GM23338 (cell line): ENCODE data around the gene ATP12A. TPM values are rescaled to one million over a fixed set of nuclear protein-coding genes. Genes with fewer than 3 reads are reported as not detected.

Source experiments
- ATAC-seq: fragments of 200-7000 bp; cut with Tn5 transposase; 3 replicates; pipeline ENCODE4 v1.9.1; 2020
- DNase-seq: peaks from one replicate; pipeline ENCODE4 v3.0.0-alpha.2; 2015; ENCODE audit warnings: low spot score
- H2AFZ ChIP-seq: fragments of 200-600 bp; sonication (generic); 2 replicates; pipeline ENCODE4 v1.8.0; 2016; ENCODE audit warnings: antibody characterized with exemption, mild to moderate bottlenecking, moderate library complexity
- H3F3A ChIP-seq: fragments of 200-600 bp; sonication (generic); replicated peaks from 2 replicates; pipeline ENCODE4 v1.8.0; 2017; ENCODE audit warnings: antibody characterized with exemption, mixed run types, low read depth
- H3K27ac ChIP-seq: fragments of 200-600 bp; sonication (generic); 2 replicates; pipeline ENCODE4 v1.6.1; 2016; ENCODE audit warnings: low read depth
- H3K27me3 ChIP-seq: fragments of 200-600 bp; sonication (generic); 2 replicates; pipeline ENCODE4 v1.8.0; 2016; ENCODE audit warnings: mild to moderate bottlenecking, mixed run types, moderate library complexity; ENCODE audit not compliant: insufficient read depth
- H3K36me3 ChIP-seq: fragments of 200-600 bp; sonication (generic); 2 replicates; pipeline ENCODE4 v1.8.0; 2016; ENCODE audit warnings: mild to moderate bottlenecking; ENCODE audit not compliant: insufficient read depth
- H3K4me1 ChIP-seq: fragments of 200-600 bp; sonication (generic); 2 replicates; pipeline ENCODE4 v1.8.0; 2016; ENCODE audit warnings: mild to moderate bottlenecking, moderate library complexity; ENCODE audit not compliant: insufficient read depth
- H3K4me2 ChIP-seq: fragments of 200-600 bp; sonication (generic); 2 replicates; pipeline ENCODE4 v1.7.1; 2017; ENCODE audit warnings: mixed run types
- H3K4me3 ChIP-seq: fragments of 200-600 bp; sonication (generic); 2 replicates; pipeline ENCODE4 v1.6.1; 2016; ENCODE audit warnings: mixed run types
- H3K79me2 ChIP-seq: fragments of 200-600 bp; sonication (generic); replicated peaks from 2 replicates; pipeline ENCODE4 v1.8.0; 2017; ENCODE audit warnings: mild to moderate bottlenecking; ENCODE audit not compliant: insufficient read depth
- H3K9me2 ChIP-seq: fragments of 200-600 bp; sonication (generic); 2 replicates; pipeline ENCODE4 v1.8.0; 2017; ENCODE audit not compliant: insufficient read depth
- H4K20me1 ChIP-seq: fragments of 200-600 bp; sonication (generic); replicated peaks from 2 replicates; pipeline ENCODE4 v1.8.0; 2017; ENCODE audit warnings: mild to moderate bottlenecking; ENCODE audit not compliant: insufficient read depth
- H3K27ac Mint-ChIP-seq: 2 replicates; pipeline ENCODE4 v1.8.0; 2020; ENCODE audit warnings: inconsistent platforms, mild to moderate bottlenecking, moderate library complexity, mixed read lengths
- H3K27me3 Mint-ChIP-seq: 3 replicates; pipeline ENCODE4 v1.8.0; 2022; ENCODE audit warnings: low read depth, mild to moderate bottlenecking, moderate library complexity, mixed read lengths, inconsistent platforms; ENCODE audit not compliant: insufficient read depth, poor library complexity
- H3K36me3 Mint-ChIP-seq: 3 replicates; pipeline ENCODE4 v1.8.0; 2021; ENCODE audit warnings: low read depth, mild to moderate bottlenecking, inconsistent platforms, moderate library complexity, mixed read lengths
- H3K4me1 Mint-ChIP-seq: 3 replicates; pipeline ENCODE4 v1.8.0; 2020; ENCODE audit warnings: mild to moderate bottlenecking, inconsistent platforms, mixed read lengths
- H3K4me3 Mint-ChIP-seq: 3 replicates; pipeline ENCODE4 v1.8.0; 2021; ENCODE audit warnings: moderate library complexity, mild to moderate bottlenecking, inconsistent platforms, mixed read lengths
- H3K9me3 Mint-ChIP-seq: 3 replicates; pipeline ENCODE4 v1.8.0; 2020; ENCODE audit warnings: moderate library complexity, mild to moderate bottlenecking, inconsistent platforms, mixed read lengths
- CREB1 ChIP-seq: fragments of 250-450 bp; sonication (Bioruptor Pico); IDR thresholded peaks from 2 replicates; pipeline ENCODE4 v1.5.0; 2020; ENCODE audit warnings: low read depth, mild to moderate bottlenecking, moderate library complexity
- EZH2 ChIP-seq: fragments of 200-600 bp; sonication (generic); IDR thresholded peaks from one replicate; pipeline ENCODE4 v1.8.0; 2017; ENCODE audit warnings: antibody characterized with exemption, mild to moderate bottlenecking, low read depth; ENCODE audit not compliant: unreplicated experiment
- EZH2phosphoT487 ChIP-seq: fragments of 200-600 bp; sonication (generic); IDR thresholded peaks from one replicate; pipeline ENCODE4 v1.8.1; 2018; ENCODE audit warnings: antibody characterized with exemption; ENCODE audit not compliant: unreplicated experiment
- POLR2AphosphoS5 ChIP-seq: IDR thresholded peaks from 2 replicates; pipeline ENCODE4 v1.6.1; 2016; ENCODE audit warnings: antibody characterized with exemption, low read depth
- STAT1 ChIP-seq: IDR thresholded peaks from one replicate; pipeline ENCODE4 v1.6.1; 2016; ENCODE audit warnings: antibody characterized with exemption; ENCODE audit not compliant: unreplicated experiment
- ZNF331 ChIP-seq: fragments of 250-450 bp; sonication (Bioruptor Pico); IDR thresholded peaks from 2 replicates; pipeline ENCODE4 v1.5.0; 2020; ENCODE audit warnings: low read depth, mild to moderate bottlenecking, moderate library complexity
- polyA plus RNA-seq: library from polyadenylated mRNA; unstranded; fragments of >200 nt; fragmentation: Nextera tagmentation; extraction: Ambion mirVana; gene quantifications from 2 replicates; pipeline ENCODE4 v1.2.1, GENCODE V29; 2016
- total RNA-seq: library from RNA; depleted of rRNA; stranded (reverse); fragments of >200 nt; shearing (Covaris generic); gene quantifications from 2 replicates; pipeline ENCODE4 v1.2.3, GENCODE V29; 2014
- TF ChIP-seq, protein P1 (sequence below): fragments of 250-450 bp; sonication (Bioruptor Pico); IDR thresholded peaks from 2 replicates; pipeline ENCODE4 v1.5.0; 2020; ENCODE audit warnings: mild to moderate bottlenecking, moderate library complexity
- TF ChIP-seq, protein P2 (sequence below), 2 experiments: fragments of 200-600 bp in 1 of 2; sonication (generic) in 1 of 2; conservative IDR thresholded peaks; 2 replicates each; pipeline versions ENCODE4 v1.5.1 to v1.6.1; 2016 to 2017; ENCODE audit warnings: antibody characterized with exemption in 2 of 2, low read depth in 2 of 2, mild to moderate bottlenecking in 2 of 2, moderate library complexity in 1 of 2

Gene ATP12A
- total and polyA plus RNA-seq, 2 experiments from 2014 or later: 0.40 to 1.0 TPM

DNA sequence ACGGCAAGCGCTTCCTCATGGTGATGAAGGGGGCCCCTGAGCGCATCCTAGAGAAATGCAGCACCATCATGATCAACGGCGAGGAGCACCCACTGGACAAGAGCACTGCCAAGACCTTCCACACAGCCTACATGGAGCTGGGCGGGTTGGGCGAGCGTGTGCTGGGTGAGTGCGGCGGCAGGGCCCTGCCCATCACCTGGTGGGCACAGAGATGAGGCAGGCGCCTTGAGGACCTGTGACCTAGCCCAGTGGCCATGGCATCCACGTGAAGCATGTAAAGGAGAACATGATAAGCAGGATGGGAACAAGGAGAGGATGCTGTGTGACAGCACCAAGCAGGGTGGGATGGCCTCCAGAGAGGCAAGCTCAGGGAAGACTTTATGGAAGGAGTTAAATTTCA is 18.5 kb downstream of the ATP12A start (continued):
- TF ChIP-seq, protein P1, sequence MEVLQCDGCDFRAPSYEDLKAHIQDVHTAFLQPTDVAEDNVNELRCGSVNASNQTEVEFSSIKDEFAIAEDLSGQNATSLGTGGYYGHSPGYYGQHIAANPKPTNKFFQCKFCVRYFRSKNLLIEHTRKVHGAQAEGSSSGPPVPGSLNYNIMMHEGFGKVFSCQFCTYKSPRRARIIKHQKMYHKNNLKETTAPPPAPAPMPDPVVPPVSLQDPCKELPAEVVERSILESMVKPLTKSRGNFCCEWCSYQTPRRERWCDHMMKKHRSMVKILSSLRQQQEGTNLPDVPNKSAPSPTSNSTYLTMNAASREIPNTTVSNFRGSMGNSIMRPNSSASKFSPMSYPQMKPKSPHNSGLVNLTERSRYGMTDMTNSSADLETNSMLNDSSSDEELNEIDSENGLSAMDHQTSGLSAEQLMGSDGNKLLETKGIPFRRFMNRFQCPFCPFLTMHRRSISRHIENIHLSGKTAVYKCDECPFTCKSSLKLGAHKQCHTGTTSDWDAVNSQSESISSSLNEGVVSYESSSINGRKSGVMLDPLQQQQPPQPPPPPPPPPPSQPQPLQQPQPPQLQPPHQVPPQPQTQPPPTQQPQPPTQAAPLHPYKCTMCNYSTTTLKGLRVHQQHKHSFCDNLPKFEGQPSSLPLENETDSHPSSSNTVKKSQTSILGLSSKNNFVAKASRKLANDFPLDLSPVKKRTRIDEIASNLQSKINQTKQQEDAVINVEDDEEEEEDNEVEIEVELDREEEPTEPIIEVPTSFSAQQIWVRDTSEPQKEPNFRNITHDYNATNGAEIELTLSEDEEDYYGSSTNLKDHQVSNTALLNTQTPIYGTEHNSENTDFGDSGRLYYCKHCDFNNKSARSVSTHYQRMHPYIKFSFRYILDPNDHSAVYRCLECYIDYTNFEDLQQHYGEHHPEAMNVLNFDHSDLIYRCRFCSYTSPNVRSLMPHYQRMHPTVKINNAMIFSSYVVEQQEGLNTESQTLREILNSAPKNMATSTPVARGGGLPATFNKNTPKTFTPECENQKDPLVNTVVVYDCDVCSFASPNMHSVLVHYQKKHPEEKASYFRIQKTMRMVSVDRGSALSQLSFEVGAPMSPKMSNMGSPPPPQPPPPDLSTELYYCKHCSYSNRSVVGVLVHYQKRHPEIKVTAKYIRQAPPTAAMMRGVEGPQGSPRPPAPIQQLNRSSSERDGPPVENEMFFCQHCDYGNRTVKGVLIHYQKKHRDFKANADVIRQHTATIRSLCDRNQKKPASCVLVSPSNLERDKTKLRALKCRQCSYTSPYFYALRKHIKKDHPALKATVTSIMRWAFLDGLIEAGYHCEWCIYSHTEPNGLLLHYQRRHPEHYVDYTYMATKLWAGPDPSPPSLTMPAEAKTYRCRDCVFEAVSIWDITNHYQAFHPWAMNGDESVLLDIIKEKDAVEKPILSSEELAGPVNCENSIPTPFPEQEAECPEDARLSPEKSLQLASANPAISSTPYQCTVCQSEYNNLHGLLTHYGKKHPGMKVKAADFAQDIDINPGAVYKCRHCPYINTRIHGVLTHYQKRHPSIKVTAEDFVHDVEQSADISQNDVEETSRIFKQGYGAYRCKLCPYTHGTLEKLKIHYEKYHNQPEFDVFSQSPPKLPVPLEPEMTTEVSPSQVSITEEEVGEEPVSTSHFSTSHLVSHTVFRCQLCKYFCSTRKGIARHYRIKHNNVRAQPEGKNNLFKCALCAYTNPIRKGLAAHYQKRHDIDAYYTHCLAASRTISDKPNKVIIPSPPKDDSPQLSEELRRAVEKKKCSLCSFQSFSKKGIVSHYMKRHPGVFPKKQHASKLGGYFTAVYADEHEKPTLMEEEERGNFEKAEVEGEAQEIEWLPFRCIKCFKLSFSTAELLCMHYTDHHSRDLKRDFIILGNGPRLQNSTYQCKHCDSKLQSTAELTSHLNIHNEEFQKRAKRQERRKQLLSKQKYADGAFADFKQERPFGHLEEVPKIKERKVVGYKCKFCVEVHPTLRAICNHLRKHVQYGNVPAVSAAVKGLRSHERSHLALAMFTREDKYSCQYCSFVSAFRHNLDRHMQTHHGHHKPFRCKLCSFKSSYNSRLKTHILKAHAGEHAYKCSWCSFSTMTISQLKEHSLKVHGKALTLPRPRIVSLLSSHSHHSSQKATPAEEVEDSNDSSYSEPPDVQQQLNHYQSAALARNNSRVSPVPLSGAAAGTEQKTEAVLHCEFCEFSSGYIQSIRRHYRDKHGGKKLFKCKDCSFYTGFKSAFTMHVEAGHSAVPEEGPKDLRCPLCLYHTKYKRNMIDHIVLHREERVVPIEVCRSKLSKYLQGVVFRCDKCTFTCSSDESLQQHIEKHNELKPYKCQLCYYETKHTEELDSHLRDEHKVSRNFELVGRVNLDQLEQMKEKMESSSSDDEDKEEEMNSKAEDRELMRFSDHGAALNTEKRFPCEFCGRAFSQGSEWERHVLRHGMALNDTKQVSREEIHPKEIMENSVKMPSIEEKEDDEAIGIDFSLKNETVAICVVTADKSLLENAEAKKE (CRISPR knock-in tag): no peak
- no peak for TF ChIP-seq EZH2
- TF ChIP-seq POLR2AphosphoS5: no peak
- TF ChIP-seq CREB1 (CRISPR knock-in tag): no peak
- TF ChIP-seq EZH2phosphoT487: no peak
- TF ChIP-seq, protein P2, sequence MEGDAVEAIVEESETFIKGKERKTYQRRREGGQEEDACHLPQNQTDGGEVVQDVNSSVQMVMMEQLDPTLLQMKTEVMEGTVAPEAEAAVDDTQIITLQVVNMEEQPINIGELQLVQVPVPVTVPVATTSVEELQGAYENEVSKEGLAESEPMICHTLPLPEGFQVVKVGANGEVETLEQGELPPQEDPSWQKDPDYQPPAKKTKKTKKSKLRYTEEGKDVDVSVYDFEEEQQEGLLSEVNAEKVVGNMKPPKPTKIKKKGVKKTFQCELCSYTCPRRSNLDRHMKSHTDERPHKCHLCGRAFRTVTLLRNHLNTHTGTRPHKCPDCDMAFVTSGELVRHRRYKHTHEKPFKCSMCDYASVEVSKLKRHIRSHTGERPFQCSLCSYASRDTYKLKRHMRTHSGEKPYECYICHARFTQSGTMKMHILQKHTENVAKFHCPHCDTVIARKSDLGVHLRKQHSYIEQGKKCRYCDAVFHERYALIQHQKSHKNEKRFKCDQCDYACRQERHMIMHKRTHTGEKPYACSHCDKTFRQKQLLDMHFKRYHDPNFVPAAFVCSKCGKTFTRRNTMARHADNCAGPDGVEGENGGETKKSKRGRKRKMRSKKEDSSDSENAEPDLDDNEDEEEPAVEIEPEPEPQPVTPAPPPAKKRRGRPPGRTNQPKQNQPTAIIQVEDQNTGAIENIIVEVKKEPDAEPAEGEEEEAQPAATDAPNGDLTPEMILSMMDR (conservative IDR thresholded peaks at IDR 0.05; ENCODE audit: low read depth in 2 of 2): no peak

DNA sequence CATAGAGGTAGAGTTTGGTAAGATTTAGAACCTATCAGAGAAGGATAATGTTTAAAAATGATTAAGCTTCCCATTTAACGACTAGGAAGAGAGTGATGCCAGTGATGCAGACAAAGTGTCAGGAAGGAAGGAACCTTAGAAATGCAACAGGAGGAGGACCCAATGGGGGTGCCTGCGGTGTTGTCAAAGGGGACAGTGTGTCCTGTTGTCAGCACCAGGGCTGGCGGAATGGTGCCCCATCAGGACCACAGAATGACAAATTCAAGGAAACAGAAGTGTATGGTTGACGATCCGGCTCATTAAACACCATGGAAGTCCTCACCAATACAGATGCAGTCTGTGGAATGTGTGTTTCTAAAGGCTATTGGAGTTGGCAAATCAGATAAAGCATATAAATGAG is 19.3 kb downstream of the ATP12A start:
- Histone ChIP-seq H2AFZ (no peak overlapping the region), H3K4me3 (no peak overlapping the region), H3K27ac (no peak overlapping the region), H3K4me2 (no peak overlapping the region), H3F3A (no peaks in the 10 kb centered on the region), H3K9me2 (no peaks in the 10 kb centered on the region), H4K20me1 (no peaks in the 10 kb centered on the region; the same call in 1 of the 2 replicates), H3K27me3 (no peaks in the 10 kb centered on the region), H3K36me3 (no peaks in the 10 kb centered on the region), H3K79me2 (no peaks in the 10 kb centered on the region), H3K4me1 (no peaks in the 10 kb centered on the region)
- no peaks in the 10 kb centered on the region for H3K36me3 Mint-ChIP-seq
- H3K4me3 Mint-ChIP-seq: no peak overlapping the region
- no peak overlapping the region for H3K27ac Mint-ChIP-seq
- ATAC-seq: no peak
- H3K4me1 Mint-ChIP-seq: 0 out of 3 replicates have a peak, but pooled peaks cover 2% of the 10 kb centered on the region
- H3K27me3 Mint-ChIP-seq: peaks cover 12% of the 10 kb centered on the region
- no peak for DNase-seq
- no peaks in the 10 kb centered on the region; the same call in 2 of the 3 replicates for H3K9me3 Mint-ChIP-seq
- TF ChIP-seq POLR2AphosphoS5 (no peak), ZNF331 (CRISPR knock-in tag) (no peak), STAT1 (no peak)
- TF ChIP-seq, protein P1 (CRISPR knock-in tag): no peak
